OCI-LY7 (cell line): ENCODE data around the gene ACTL9.

Experiments used
- EZH2phosphoT487 ChIP-seq: fragments of 200-600 bp; sonication (generic); IDR thresholded peaks from 2 replicates; pipeline ENCODE4 v1.6.1; 2018; ENCODE audit warnings: low read depth, borderline replicate concordance, mild to moderate bottlenecking, mixed run types, antibody characterized with exemption, low read length, moderate library complexity, mixed read lengths
- TF ChIP-seq, protein P1 (sequence below): fragments of 200-600 bp; sonication (generic); conservative IDR thresholded peaks from 2 replicates; pipeline ENCODE4 v1.5.1; 2014; ENCODE audit warnings: mild to moderate bottlenecking, antibody characterized with exemption, low read length, moderate library complexity, mixed read lengths

DNA sequence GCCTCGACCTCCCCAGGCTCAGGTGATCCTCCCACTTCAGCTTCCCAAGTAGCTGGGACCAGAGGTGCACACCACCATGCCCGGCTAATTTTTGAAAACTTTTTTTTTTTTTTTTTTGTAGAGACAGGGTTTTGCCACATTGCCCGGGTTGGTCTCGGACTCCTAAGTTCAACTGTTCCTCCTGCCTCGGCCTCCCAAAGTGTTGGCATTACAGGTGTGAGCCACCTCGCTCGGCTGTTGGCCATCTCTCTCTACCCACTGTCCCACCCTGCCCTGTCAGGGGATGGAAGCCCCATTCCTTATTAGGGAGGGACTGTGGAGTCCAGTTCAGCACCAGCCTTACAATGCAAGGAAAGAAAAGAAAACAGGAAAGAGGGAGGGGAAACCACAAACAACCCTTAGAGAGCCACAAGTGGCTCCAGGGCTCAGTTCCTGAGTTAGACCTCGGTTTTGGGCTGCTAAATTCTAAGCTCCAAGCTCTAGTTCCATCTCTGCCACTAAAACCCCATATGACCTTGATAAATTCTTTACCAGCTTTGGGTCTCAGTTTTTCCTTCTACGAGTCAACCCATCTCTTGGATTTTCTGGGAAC is 31.7 kb downstream of the ACTL9 start:
- TF ChIP-seq EZH2phosphoT487, result no peak
- TF ChIP-seq, protein P1, sequence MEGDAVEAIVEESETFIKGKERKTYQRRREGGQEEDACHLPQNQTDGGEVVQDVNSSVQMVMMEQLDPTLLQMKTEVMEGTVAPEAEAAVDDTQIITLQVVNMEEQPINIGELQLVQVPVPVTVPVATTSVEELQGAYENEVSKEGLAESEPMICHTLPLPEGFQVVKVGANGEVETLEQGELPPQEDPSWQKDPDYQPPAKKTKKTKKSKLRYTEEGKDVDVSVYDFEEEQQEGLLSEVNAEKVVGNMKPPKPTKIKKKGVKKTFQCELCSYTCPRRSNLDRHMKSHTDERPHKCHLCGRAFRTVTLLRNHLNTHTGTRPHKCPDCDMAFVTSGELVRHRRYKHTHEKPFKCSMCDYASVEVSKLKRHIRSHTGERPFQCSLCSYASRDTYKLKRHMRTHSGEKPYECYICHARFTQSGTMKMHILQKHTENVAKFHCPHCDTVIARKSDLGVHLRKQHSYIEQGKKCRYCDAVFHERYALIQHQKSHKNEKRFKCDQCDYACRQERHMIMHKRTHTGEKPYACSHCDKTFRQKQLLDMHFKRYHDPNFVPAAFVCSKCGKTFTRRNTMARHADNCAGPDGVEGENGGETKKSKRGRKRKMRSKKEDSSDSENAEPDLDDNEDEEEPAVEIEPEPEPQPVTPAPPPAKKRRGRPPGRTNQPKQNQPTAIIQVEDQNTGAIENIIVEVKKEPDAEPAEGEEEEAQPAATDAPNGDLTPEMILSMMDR, result no peak
